Common myeloid progenitor, CD34-positive (primary cell): ENCODE data around the gene CD86.

Experiments used
- CTCF ChIA-PET: fragments of 350-600 bp; sonication (Branson Sonifier 250); formaldehyde crosslinking; loops from one replicate; lab custom pipeline; 2021; ENCODE audit warnings: antibody characterized with exemption; lab: Charles Lee
- POLR2A ChIA-PET: fragments of 350-600 bp; sonication (Branson Sonifier 250); formaldehyde crosslinking; loops from one replicate; lab custom pipeline; 2021; ENCODE audit warnings: antibody characterized with exemption; lab: Charles Lee
- DNase-seq, 3 donors: peaks; one replicate each; pipeline versions ENCODE4 v3.0.0 to v3.0.0-alpha.2; 2013
- H3K27ac ChIP-seq, 2 experiments: 1 replicate in 1 of 2; 2 replicates in 1 of 2; pipeline ENCODE4 v1.7.0; 2013; ENCODE audit warnings: inconsistent platforms in 2 of 2, low read length in 2 of 2, mild to moderate bottlenecking in 2 of 2, low read depth in 1 of 2, moderate library complexity in 1 of 2; ENCODE audit not compliant: severe bottlenecking in 2 of 2, insufficient read depth in 1 of 2, poor library complexity in 1 of 2
- H3K27me3 ChIP-seq, 5 experiments: replicated peaks in 2 of 5; 1 replicate in 3 of 5; 2 replicates in 2 of 5; pipeline versions ENCODE4 v1.6.1 to v1.7.0; 2013; ENCODE audit warnings: low read length in 4 of 5, mild to moderate bottlenecking in 2 of 5, moderate library complexity in 2 of 5, inconsistent platforms in 1 of 5; ENCODE audit not compliant: insufficient read depth in 5 of 5, control insufficient read depth in 4 of 5
- H3K36me3 ChIP-seq, 4 experiments: 1 replicate in 2 of 4; 2 replicates in 2 of 4; pipeline versions ENCODE4 v1.6.1 to v1.7.0; 2013; ENCODE audit warnings: low read length in 3 of 4, control low read depth in 1 of 4, mild to moderate bottlenecking in 1 of 4; ENCODE audit not compliant: control insufficient read depth in 4 of 4, insufficient read depth in 4 of 4
- H3K4me1 ChIP-seq, 4 experiments: 1 replicate in 3 of 4; 2 replicates in 1 of 4; pipeline versions ENCODE4 v1.6.1 to v1.7.1; 2013; ENCODE audit warnings: low read length in 3 of 4, mild to moderate bottlenecking in 3 of 4, control low read depth in 1 of 4, inconsistent platforms in 1 of 4, moderate library complexity in 1 of 4; ENCODE audit not compliant: control insufficient read depth in 4 of 4, insufficient read depth in 4 of 4; ENCODE audit errors: control extremely low read depth in 1 of 4
- H3K4me3 ChIP-seq, 7 experiments: 1 replicate in 4 of 7; 2 replicates in 3 of 7; pipeline versions ENCODE4 v1.5.1 to v1.7.0; 2013; ENCODE audit warnings: mild to moderate bottlenecking in 7 of 7, low read length in 6 of 7, moderate library complexity in 6 of 7, inconsistent platforms in 2 of 7, low read depth in 2 of 7, control low read depth in 1 of 7; ENCODE audit not compliant: insufficient read depth in 4 of 7, control insufficient read depth in 1 of 7; ENCODE audit errors: extremely low read depth in 1 of 7
- H3K9me3 ChIP-seq, 5 experiments: 1 replicate in 4 of 5; 2 replicates in 1 of 5; pipeline versions ENCODE4 v1.6.1 to v1.7.1; 2013; ENCODE audit warnings: low read length in 4 of 5, mild to moderate bottlenecking in 2 of 5, inconsistent platforms in 1 of 5, low read depth in 1 of 5, moderate library complexity in 1 of 5; ENCODE audit not compliant: control insufficient read depth in 4 of 5, insufficient read depth in 2 of 5; ENCODE audit errors: control extremely low read depth in 1 of 5
- WGBS: methylation state at CpG from one replicate; pipeline ENCODE4 v1.1.5; 2013; ENCODE audit not compliant: insufficient coverage; 5-methylcytosine and 5-hydroxymethylcytosine counted together

The CD86 gene

GRCh38 chr3:122097141-122097540 is 42.0 kb downstream of the CD86 start:
- no CpG with 5 or more reads among the region's 3 CpGs for WGBS
- POLR2A ChIA-PET: no interaction called here
- no peaks in the 10 kb centered on the region for H3K9me3 ChIP-seq
- no peak for DNase-seq
- CTCF ChIA-PET: interaction anchor here (1.4 kb wide), 1 partner anchor 159 kb away, joined by 4 read pairs; no protein-coding TSS in a partner anchor
- H3K27me3 ChIP-seq: no peaks in the 10 kb centered on the region
- no peak overlapping the region for H3K27ac ChIP-seq
- H3K4me1 ChIP-seq: peaks cover 0 to 7% (median 4%) of the 10 kb centered on the region in 4 experiments
- no peaks in the 10 kb centered on the region for H3K36me3 ChIP-seq
- H3K4me3 ChIP-seq: no peak overlapping the region

GRCh38 chr3:122098611-122099010 is 43.4 kb downstream of the CD86 start:
- H3K27ac ChIP-seq: no peak overlapping the region
- peaks cover 0 to 7% (median 5%) of the 10 kb centered on the region in 4 experiments for H3K4me1 ChIP-seq
- no peak overlapping the region for H3K4me3 ChIP-seq
- CTCF ChIA-PET: interaction anchor here (1.4 to 14.5 kb wide), 3 partner anchors 10 to 157 kb away, joined by 4 to 202 read pairs (median 5); no protein-coding TSS in a partner anchor
- POLR2A ChIA-PET: no interaction called here
- no peak for DNase-seq
- H3K36me3 ChIP-seq: no peaks in the 10 kb centered on the region
- WGBS: 100% methylated on average over 2 of the region's 2 CpGs
- H3K27me3 ChIP-seq: no peaks in the 10 kb centered on the region
- no peaks in the 10 kb centered on the region for H3K9me3 ChIP-seq

DNA sequence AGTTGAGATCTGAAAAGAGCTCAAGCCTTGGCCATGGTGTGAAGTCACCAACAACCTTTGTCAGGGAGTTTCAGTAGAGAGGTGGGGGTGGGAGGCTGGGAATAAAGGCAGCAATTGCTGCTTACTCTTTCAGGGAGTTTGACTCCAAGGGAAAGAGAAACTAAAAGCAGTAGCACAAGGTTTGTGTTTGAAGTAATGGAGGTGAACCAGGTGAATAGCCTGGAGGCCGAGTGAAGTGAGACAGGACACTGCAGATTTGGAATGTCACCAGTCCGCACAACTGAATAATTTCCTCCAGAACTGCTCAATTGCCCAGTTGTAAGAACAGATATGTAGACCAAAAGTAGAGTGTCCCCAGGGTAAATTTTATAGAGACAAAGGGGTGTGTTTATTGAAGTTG is 44.1 kb downstream of the CD86 start:
- POLR2A ChIA-PET: no interaction called here
- no peak for DNase-seq
- Histone ChIP-seq H3K36me3 (no peaks in the 10 kb centered on the region), H3K27ac (no peak overlapping the region), H3K4me3 (no peak overlapping the region), H3K9me3 (no peaks in the 10 kb centered on the region), H3K27me3 (no peaks in the 10 kb centered on the region), H3K4me1 (peaks cover 0 to 7% (median 5%) of the 10 kb centered on the region in 4 experiments)
- CTCF ChIA-PET: interaction anchor here (1.4 to 14.5 kb wide), 3 partner anchors 11 to 156 kb away, joined by 4 to 202 read pairs (median 5); no protein-coding TSS in a partner anchor
- WGBS: 100% methylated on average over 2 of the region's 2 CpGs

- no peak overlapping the region for H3K27ac ChIP-seq
- no peaks in the 10 kb centered on the region for H3K27me3 ChIP-seq
- no peak for DNase-seq
- H3K9me3 ChIP-seq: no peaks in the 10 kb centered on the region
- H3K4me1 ChIP-seq: peaks cover 0 to 7% (median 5%) of the 10 kb centered on the region in 4 experiments
- no peaks in the 10 kb centered on the region for H3K36me3 ChIP-seq
- H3K4me3 ChIP-seq: no peak overlapping the region
- WGBS: 100% methylated on average over 1 of the region's 1 CpG
- ChIA-PET CTCF (interaction anchor here (1.7 to 14.5 kb wide), 3 partner anchors 11 to 155 kb away, joined by 5 to 202 read pairs (median 8); no protein-coding TSS in a partner anchor), POLR2A (no interaction called here)
Measured at GRCh38 chr3:122100083-122100482, 44.9 kb downstream of the CD86 start.

DNA sequence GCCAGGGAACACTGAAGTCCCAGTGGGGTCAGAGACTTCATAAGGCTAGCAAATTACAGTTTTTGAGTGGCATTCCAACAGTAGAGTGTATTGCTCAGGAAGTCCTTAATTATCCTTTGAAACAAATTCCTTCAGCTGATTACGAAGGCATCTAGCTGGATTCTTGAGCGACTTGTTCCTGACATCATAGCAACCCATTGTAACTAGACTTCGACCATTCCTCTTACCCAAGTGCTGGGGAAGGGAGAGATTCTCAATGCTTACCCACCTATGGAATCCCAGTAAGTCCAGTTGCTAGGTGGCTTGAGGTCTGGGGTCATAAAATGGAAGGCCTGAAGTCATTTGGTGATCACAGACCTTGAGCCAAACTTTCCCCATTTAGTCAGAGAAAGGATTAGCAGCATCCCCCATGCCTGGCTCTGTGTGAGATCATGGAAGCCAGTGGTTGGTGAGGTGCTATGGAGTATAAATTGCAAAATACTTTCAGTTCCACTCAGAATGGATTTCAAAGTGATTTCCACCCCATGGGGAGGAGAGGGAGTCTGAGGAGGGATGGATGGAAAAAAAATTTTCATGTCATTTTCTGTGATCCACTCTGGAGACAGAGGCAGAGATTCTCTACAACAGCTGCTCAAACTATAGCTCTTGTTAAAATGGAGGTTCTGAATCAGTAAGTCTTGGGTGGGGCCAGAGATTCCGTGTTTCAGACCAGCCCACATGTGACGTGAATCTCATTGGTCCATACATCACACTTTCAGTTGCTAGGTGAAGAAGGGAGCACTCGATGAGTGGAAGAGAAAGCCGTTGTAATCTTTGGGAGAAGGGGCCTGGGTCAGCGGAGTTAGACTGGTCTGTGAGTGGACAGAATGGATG is 45.7 kb downstream of the CD86 start:
- H3K36me3 ChIP-seq: no peaks in the 10 kb centered on the region
- ChIA-PET CTCF (interaction anchor here (0.6 to 14.5 kb wide), 10 partner anchors 10 to 292 kb away, joined by 3 to 202 read pairs (median 4); partner anchors contain the start of gene FAM162A), POLR2A (no interaction called here)
- WGBS: no CpG with 5 or more reads among the region's 8 CpGs
- no peak overlapping the region for H3K27ac ChIP-seq
- H3K4me1 ChIP-seq: peaks cover 0 to 7% (median 5%) of the 10 kb centered on the region in 4 experiments
- H3K4me3 ChIP-seq: peak overlapping the region in 1 of 7 experiments; percentile 17
- H3K27me3 ChIP-seq: no peaks in the 10 kb centered on the region
- DNase-seq: peak; percentile 45 to 73 (median 61)
- H3K9me3 ChIP-seq: no peaks in the 10 kb centered on the region

GRCh38 chr3:122101646-122102045 is 46.5 kb downstream of the CD86 start:
- DNase-seq: peak; percentile 81 to 89 (median 86)
- H3K4me3 ChIP-seq: no peak overlapping the region

More at GRCh38 chr3:122101646-122102045, 46.5 kb downstream of the CD86 start:
- Histone ChIP-seq H3K27ac (no peak overlapping the region), H3K9me3 (no peaks in the 10 kb centered on the region), H3K27me3 (no peaks in the 10 kb centered on the region), H3K36me3 (no peaks in the 10 kb centered on the region), H3K4me1 (peaks cover 0 to 7% (median 5%) of the 10 kb centered on the region in 4 experiments)
- no CpG with 5 or more reads among the region's 3 CpGs for WGBS
- CTCF ChIA-PET: interaction anchor here (0.5 to 14.5 kb wide), 14 partner anchors 9 to 961 kb away, joined by 3 to 202 read pairs (median 4); partner anchors contain the start of gene FAM162A
- POLR2A ChIA-PET: no interaction called here
